Lower leg skin (tissue), 3 donors: Measurements from ENCODE around the gene C3orf18.

Experiments used
- POLR2A ChIP-seq, 2 donors: fragments of 450-650 bp; IDR thresholded peaks; one replicate each; pipeline ENCODE4 v1.6.1; 2016 to 2017; ENCODE audit warnings: antibody characterized with exemption in 2 of 2, mild to moderate bottlenecking in 1 of 2, moderate library complexity in 1 of 2
- TF ChIP-seq, protein P1 (sequence below), 3 donors: fragments of 450-650 bp; IDR thresholded peaks; one replicate each; pipeline ENCODE4 v1.5.1; 2016; ENCODE audit warnings: antibody characterized with exemption in 3 of 3, mild to moderate bottlenecking in 3 of 3, moderate library complexity in 2 of 3

DNA sequence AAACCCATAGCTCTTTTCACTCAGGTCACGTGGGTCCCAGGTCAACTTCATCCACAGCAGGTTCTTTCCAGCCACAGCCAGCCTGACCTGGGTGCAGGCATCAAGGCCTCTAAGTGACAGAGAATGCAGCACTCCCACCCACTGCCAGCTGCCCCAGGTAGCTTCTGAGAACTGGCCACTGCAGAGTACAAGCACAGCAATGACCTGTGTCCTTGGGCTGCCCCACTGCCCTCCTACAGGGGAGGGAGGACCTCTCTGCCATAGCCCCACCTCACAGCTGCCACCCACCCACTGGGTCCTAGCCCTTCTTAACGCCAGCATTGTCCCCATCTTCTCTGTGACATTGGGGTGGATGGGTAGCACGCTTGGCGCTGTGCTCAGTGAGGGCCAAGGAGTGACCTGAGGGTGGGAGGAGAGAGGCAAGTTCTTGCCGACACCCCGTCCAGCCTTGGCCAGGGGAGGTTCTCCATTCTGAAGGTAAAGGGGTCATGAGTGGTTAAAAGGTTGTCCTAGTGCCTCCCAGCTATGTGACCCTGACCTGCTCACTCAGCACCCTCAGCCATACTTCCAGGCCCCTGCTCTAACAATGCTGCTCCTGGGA, 31.7 kb upstream of the C3orf18 start:
- TF ChIP-seq, protein P1, sequence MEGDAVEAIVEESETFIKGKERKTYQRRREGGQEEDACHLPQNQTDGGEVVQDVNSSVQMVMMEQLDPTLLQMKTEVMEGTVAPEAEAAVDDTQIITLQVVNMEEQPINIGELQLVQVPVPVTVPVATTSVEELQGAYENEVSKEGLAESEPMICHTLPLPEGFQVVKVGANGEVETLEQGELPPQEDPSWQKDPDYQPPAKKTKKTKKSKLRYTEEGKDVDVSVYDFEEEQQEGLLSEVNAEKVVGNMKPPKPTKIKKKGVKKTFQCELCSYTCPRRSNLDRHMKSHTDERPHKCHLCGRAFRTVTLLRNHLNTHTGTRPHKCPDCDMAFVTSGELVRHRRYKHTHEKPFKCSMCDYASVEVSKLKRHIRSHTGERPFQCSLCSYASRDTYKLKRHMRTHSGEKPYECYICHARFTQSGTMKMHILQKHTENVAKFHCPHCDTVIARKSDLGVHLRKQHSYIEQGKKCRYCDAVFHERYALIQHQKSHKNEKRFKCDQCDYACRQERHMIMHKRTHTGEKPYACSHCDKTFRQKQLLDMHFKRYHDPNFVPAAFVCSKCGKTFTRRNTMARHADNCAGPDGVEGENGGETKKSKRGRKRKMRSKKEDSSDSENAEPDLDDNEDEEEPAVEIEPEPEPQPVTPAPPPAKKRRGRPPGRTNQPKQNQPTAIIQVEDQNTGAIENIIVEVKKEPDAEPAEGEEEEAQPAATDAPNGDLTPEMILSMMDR (IDR thresholded peaks at IDR 0.05): no peak
- no peak for TF ChIP-seq POLR2A (IDR thresholded peaks at IDR 0.05)
